Breast epithelium (tissue), 3 donors: ENCODE measurements around the gene TARBP1.

ENCODE experiments used
- POLR2A ChIP-seq: fragments of 450-650 bp; IDR thresholded peaks from one replicate; pipeline ENCODE4 v1.6.1; 2016; ENCODE audit warnings: antibody characterized with exemption, mild to moderate bottlenecking, moderate library complexity
- TF ChIP-seq, protein P1 (sequence below), 3 donors: fragments of 450-650 bp; IDR thresholded peaks; one replicate each; pipeline ENCODE4 v1.5.1; 2016 to 2017; ENCODE audit warnings: antibody characterized with exemption in 3 of 3, mild to moderate bottlenecking in 3 of 3, moderate library complexity in 3 of 3

DNA sequence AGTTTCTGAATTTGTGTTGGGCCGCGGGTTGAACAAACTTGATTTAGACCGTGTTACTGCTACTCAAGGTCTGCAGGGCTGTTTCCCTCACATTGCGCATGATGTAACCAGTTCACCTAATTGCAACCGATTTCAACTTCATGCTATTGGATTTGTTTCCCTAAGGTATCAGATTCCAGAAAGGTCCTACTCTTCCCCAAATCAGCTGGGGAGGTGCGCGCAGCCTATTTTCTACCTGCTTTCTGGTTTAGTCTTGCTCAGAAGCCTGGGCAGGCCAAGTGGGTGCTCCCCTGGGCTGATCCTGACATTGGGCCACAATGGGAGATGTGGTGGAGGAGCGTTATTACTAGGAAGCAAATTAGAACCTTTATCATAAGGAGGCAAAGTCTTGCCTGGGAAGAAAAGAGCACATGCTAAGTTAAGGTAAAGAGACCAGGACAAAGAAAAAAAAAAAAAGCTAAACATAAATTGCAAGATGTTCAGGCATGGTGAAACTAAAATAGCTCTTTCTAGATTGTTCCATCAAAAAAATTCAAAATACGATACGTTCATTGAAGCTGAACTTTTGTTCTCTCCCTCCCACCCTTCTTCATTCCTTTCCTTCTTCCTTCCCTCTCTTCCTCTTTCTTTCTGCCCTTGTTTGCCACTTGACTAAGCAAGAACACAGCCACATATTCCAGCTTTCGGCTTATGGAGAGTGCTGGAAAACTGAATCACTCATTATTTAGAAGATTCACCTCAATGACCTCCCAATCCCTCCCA, 28.8 kb upstream of the TARBP1 start:
- TF ChIP-seq, protein P1, sequence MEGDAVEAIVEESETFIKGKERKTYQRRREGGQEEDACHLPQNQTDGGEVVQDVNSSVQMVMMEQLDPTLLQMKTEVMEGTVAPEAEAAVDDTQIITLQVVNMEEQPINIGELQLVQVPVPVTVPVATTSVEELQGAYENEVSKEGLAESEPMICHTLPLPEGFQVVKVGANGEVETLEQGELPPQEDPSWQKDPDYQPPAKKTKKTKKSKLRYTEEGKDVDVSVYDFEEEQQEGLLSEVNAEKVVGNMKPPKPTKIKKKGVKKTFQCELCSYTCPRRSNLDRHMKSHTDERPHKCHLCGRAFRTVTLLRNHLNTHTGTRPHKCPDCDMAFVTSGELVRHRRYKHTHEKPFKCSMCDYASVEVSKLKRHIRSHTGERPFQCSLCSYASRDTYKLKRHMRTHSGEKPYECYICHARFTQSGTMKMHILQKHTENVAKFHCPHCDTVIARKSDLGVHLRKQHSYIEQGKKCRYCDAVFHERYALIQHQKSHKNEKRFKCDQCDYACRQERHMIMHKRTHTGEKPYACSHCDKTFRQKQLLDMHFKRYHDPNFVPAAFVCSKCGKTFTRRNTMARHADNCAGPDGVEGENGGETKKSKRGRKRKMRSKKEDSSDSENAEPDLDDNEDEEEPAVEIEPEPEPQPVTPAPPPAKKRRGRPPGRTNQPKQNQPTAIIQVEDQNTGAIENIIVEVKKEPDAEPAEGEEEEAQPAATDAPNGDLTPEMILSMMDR (IDR thresholded peaks at IDR 0.05): no peak
- no peak for TF ChIP-seq POLR2A
